HG02642 (cell line): Measurements from ENCODE around the gene NAGPA.

Experiments
- ATAC-seq: cut with Tn5 transposase; IDR thresholded peaks from one replicate; pipeline ENCODE4 v1.9.1; 2021; ENCODE audit warnings: mild to moderate bottlenecking; ENCODE audit not compliant: unreplicated experiment, poor library complexity

Gene NAGPA

GRCh38 chr16:5006348-5007193, 27.2 kb downstream of the NAGPA start:
- ATAC-seq, result no peak

DNA sequence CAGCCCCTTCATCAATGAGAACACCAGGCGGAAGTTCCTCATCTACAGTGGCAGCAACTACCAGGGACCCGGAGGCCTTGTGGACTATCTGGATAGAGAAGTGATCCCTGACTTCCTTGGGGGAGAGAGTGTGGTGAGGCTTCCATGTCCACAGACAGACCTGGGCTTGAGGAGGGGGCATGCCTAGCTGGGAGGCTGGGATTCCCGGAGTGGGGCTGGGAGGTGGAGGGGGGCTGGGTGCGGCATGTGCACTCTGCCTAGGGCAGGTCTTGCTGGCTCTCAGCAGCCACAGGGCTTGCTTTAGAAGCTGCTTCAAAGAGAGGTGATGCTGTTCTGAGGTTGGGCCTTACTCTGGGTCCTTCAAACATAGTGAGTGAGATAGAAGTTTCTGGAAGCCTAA, 27.8 kb downstream of the NAGPA start:
- no peak for ATAC-seq

DNA sequence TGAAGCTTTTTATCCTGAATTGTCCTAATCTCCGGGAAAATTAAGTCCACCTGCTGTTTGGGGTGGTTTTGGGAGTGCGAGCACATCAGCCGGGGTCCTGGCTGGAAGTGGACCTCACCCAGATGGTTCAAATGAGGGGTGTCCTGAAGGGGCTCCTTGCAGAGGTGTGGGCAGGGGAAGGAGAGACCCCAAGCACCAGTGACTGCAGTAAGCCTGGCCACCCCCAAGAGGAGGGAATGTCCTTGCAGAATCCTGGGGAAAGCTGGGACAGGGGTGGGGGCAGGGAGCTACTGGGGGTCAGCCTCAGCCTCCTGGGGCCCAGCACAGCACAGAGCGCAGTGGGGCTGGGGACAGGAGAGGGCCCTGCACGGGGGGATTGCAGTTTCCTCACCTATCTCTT, 29.4 kb downstream of the NAGPA start:
- ATAC-seq, result no peak

DNA sequence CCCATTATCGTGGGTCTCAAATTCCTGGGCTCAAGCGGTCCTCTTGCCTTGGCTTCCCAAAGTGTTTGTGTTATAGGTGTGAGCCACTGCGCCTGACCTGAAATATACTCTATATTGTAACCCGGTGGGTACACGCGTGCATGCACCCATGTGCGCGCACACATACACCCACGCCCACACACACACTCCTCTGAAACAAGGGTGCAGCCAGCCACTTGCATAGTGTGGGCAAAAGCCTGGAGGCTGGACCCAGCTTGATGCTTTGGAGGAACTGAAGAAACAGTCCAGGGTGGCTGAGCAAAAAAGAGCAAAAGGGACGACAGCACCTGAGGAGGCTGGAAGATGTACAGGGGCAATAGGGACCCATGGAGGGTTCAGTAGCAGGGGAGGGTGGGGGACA, 29.9 kb downstream of the NAGPA start:
- ATAC-seq, result no peak

DNA sequence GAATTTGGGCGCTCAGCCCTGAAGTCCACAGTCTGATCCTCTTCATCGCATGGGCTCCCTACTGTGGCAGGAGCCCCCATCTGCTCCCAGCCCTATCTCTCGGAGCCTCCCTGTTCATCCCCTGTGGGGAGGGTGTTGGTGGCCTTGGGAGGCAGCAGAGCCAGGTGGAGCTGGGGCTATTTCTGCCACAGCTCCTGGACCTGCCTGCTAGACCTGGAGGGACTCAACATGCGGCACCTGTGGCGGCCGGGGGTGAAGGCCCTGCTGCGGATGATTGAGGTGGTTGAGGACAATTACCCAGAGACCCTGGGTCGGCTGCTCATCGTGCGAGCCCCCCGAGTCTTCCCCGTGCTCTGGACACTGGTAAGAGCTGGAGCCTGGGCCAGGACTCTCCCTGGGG, 30.5 kb downstream of the NAGPA start:
- ATAC-seq, result no peak

DNA sequence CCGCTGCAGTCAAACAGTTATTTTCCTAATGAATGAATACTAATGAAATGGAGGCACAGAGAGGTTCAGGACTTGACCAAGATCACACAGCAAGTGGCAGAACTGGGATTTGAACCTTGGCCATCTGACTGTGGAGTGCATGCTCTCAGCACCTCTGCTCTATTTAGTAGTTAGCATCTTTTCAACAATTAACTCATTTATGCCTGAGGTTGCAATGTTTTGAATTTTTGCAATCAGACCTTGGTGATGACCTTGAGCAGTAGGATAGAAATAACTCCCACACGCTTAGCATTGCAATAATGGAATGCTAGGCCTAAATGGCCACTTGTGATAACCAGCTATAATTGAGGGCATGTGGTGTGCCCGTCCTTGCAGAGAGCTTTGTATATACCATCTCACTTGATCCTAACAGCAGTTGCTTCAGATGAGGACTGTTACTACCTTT, 31.0 kb downstream of the NAGPA start:
- no peak for ATAC-seq

- no peak for ATAC-seq
Measured at GRCh38 chr16:5001986-5002385, 31.7 kb downstream of the NAGPA start.

GRCh38 chr16:5001571-5001970, 32.2 kb downstream of the NAGPA start:
- no peak for ATAC-seq

DNA sequence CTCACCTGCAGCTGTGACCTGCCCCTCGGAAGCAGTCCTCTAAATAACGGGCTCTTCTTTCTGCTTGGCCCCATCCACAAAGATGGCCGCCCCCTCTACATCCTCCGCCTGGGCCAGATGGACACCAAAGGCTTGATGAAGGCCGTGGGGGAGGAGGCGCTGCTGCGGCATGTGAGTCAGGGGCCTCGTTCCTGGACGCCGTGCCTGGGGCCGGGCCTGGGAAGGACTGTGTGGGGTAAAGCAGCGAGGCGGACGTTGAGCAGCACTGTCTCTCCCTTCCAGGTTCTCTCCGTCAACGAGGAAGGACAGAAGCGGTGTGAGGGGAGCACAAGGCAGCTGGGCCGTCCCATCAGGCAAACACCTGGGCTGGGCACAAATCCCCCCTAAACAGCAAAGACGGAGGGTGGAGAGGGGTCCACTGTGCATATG, 33.1 kb downstream of the NAGPA start:
- no peak for ATAC-seq

DNA sequence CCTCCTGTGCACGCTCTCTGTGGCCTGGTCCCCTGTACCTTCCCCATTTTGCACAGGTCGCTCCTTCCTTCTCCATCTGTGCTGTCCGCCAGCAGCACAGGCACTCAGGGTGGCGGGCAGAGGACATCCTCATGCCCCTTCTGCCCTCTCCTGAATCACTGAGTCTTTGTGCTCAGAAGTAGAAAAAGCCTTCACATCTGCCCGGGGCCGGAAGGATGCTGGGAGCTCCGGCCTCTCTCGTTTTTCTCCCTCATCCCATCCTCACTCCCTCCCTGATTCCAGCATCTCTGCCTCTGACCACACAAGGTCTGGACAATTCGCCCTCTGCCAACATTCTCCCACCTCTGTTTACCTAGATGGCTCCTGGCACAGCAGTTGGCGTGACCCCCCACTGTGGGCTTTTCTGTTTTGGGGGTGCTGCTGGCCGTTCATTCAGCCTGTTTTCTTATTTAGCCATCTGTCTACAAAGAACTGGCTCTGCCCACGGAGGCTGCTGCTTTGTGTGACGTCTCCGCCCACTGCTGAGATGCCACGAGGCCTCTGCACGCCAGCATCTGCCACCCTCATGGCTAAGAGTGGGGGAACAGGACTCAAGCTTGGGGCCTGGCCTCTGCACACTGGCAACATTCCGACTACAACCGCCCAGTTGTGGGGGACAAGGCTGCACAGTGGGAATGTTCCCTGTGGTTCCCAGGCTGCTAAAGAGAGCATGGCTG, 38.9 kb downstream of the NAGPA start:
- ATAC-seq, result no peak

DNA sequence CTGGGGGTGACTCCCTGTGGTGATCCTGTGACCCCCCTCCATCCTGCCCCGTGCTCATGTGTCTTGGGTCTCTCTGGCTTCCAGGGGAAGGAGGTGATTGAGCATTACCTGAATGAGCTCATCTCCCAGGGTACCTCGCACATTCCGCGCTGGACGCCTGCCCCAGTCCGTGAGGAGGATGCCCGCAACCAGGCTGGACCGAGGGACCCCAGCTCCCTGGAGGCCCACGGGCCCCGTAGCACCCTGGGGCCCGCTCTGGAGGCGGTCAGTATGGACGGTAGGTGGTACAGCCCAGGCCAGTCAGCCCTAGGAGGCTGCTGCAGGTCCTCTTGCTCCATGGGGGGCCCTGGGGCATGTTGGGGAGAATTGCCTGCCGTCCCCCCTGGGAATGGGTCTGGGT, 42.0 kb downstream of the NAGPA start:
- no peak for ATAC-seq

- ATAC-seq, result no peak
Measured at GRCh38 chr16:4990415-4990814, 43.3 kb downstream of the NAGPA start.

DNA sequence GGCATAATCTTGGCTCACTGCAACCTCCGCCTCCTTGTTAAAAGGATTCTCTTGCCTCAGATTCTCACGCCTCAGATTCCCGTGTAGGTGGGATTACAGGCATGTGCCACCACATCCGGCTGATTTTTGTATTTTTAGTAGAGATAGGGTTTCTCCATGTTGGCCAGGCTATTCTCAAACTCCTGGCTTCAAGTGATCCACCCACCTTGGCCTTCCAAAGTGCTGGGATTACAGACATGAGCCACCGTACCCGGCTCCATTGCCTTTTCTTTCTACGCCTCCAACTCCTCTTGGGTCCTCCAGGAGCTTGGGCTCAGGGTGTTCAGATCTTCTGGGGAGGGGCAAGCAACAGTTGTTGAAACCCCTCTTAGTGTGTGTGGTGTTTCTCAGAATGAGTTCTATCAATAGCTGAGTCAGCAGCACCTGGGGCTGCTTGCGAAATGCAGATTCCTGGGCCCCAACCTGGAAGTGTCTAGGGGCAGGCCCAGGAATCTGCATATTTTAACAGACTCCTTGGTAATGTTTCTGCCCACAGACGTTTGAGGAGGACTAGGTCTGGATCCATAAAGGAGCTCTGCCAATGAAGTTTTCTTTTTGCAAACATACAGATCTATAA, 44.2 kb downstream of the NAGPA start:
- no peak for ATAC-seq

DNA sequence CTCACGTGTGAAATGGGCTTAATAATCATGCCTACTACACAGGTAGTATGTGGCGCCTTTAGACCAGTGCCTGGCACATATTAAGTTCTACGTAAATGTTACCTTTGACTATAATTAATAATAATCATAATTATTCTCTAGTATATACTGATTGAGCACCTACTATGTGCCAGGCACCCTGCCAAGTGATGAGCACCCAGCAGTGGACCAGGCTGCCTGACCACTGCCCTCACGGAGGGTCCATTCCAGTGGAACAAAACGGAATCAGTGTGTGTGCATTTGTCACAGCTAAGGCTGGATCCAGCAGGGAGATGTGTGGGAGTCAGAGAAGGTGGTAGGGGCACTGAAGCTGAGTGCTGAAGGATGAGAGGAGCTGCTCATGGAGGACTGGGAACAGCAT, 45.1 kb downstream of the NAGPA start:
- ATAC-seq, result no peak

- no peak for ATAC-seq
Measured at GRCh38 chr16:4987580-4988374, 46.0 kb downstream of the NAGPA start.

DNA sequence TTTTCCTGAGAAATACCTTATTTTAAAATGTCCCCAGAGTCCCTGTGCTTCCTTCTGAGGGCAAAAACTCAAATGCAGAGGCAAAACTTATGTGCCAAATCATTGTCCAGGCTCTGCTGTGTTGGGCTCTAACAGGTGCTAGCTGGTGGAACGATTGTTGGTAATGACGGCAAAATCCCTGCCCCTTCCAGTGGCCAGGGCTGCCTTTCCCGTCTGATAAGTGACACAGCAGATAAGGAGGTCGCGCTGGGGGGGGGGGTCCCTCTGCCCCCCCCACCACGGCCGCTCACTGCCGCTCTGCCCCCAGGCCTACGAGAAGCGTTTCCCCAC, 46.5 kb downstream of the NAGPA start:
- no peak for ATAC-seq

- no peak for ATAC-seq
Measured at GRCh38 chr16:4984174-4984990, 49.4 kb downstream of the NAGPA start.

DNA sequence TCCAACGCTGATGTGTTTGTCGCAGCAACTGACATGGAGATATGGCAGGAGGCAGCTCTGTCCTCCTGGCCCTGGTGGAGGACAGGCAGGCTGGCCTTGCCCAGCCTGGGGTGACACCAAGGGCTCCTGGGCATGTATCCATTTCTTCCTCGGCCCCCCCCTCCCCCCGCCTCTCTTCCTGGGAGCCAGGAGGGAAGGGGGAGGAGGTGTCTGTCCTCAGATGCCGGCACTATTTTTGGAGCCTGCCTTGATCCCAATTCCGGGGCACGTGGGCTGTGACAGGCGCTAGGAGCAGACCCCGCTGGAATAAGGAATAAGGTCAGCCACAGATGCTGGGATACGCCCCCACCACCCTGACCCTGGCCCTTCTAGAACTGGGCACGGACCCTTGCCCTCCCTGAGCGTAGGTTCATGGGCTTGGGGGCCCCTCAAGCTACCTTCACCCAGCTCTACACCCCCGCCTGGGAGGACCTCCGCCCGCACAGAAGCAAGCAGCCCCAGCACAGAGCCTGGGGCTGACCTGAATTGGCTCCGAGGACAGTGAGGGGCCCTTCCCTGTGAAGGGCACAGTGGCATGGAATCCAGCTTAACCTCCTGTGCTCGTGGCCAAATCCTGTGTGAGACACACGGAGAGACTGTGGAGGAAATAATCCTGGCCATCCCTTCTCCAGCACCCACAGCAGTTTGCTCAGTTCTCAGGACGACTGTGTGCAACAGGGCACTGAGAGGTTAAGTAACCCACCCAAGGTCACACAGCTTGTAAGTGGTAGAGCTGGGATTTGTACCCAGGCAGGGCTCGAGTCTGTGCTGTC, 51.5 kb downstream of the NAGPA start:
- no peak for ATAC-seq

- no peak for ATAC-seq
Measured at GRCh38 chr16:4981473-4981872, 52.3 kb downstream of the NAGPA start.
